ENCODE measurements around the gene TPST1.
"Not testable (repeated sequence)": the region's sequence is repeated elsewhere in the genome, so short reads cannot be mapped to it uniquely, and the experiment has no call there.

TPST1 gene

GRCh38 chr7:66189695-66190503, 15.2 kb upstream of the TPST1 start:
- no peak for DNase-seq

- DNase-seq = no peak
These were observed 14.7 kb upstream of the TPST1 start for GRCh38 chr7:66190504-66190857.

GRCh38 chr7:66193146-66193725, 11.9 kb upstream of the TPST1 start:
- no peak for DNase-seq

DNA sequence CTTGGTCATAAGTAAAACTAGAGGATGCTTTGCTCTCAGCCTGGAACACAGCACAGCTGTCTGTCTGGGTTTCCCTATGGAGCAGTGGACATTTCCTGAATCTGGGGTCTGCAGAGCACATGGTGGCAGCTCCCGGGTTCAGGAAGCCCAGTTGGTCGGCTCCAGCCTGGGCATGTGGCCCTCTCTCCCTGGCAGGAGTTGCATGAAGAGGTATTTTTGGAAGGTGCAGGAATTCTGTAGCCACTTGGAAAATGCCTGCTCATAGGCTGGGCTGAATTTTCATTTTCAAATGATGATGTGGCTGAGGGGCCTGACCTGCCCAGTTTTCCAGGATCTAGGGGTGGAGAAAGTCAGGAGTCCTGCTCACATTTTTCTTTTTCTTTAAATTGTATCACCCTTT, 6.7 kb upstream of the TPST1 start:
- DNase-seq = no peak

- DNase-seq = no peak
These were observed 6.2 kb upstream of the TPST1 start for GRCh38 chr7:66198956-66199355.

DNA sequence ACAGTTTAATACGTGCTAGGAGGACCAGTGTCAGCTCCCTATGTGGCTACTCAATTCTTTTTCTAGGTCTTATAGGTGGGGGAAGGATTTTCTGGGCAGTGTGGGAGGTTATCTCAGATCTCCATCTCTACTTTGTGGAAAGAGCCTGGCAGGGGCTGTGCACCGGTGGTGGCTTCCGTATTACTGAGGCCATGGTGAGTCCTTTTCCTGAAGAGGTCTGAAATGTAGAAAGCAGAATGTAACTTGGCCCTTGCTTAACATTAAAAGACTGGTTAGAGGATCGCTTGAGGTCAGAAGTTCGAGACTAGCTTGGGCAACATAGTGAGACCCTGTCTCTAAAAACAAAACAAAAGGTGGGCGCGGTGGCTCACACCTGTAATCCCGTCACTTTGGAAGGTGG, 2.7 kb upstream of the TPST1 start:
- no peak for DNase-seq

DNA sequence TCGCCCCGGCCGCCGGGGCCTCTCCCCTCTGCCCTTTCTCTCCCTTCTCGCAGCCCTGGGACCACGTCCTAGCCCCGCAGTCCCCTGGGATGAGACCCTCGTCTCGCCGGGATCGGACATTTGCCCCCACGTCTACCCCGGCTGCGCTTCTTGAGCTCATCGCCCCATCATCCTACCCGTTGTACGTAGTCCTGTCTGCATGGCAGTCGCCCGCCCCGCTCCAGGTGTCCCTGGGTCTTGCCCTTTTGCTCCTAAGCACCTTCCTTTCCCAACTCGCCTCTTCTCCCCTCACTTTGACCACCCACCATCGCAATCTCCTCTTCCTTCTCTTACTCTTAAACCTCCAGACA, 582 bp downstream of the TPST1 start:
- DNase-seq = no peak

GRCh38 chr7:66206119-66206933, 1.2 kb downstream of the TPST1 start:
- no peak for DNase-seq

GRCh38 chr7:66206934-66207240, 1.8 kb downstream of the TPST1 start:
- DNase-seq = no peak

- no peak for DNase-seq
These were observed 2.4 kb downstream of the TPST1 start for GRCh38 chr7:66207540-66207939.

DNA sequence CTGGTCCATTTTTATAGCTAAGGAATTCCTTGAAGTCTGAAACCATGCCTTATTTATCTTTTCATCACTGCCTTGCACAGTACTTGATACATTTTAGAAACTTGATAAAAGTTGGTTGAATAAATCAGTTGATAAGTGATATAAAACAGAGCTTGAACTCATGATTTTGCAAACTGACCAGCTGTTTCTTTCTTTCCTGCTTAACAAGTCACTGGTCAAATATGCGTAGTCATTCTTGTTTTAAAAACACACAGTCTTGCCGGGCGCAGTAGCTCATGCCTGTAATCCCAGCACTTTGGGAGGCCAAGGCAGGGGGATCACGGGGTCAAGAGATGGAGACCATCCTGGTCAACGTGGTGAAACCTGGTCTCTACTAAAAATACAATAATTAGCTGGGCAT, 6.3 kb downstream of the TPST1 start:
- DNase-seq = no peak

GRCh38 chr7:66213637-66214036, 8.5 kb downstream of the TPST1 start:
- DNase-seq = no peak

- DNase-seq = no peak
These were observed 11.6 kb downstream of the TPST1 start for GRCh38 chr7:66216687-66217086.

DNA sequence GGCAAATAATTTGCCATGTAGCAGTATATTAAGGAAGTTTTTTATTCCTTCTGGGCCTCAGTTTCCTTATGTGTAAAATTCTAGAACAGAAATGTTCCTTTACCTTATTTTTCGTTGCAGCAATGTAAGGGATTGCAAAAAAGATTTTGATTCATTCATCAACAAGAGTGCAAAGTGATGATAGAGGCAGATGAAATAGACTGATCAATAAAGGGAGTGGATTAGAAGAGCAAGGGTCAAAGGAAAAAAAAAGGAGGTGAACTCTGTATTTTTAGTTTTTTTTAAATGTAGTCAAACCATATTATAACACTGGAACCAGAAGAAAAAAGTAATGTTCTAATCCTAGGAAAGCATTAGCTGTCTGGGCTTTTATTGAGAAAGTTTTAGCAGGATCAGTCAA, 14.7 kb downstream of the TPST1 start:
- DNase-seq = no peak

DNA sequence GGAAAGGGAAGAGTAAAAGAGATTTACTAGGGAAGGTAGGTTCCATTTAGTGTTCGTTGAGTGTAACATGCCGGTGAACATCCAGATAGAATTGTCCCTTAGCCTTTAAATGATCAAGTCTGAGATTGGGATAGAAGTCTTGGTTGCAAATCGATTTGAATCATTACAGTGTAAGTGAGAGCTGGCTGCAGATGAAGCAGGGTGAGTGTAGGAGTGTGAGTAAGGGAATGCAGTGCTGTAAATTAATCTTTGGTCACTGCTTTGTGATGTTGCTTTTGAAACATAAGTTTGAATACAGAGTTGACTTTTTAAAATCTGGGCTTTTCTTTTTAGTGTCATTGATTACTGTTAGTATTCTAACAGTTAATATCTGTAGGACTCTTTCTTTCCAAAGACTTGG, 16.3 kb downstream of the TPST1 start:
- DNase-seq = no peak

- no peak for DNase-seq
These were observed 22.7 kb downstream of the TPST1 start for GRCh38 chr7:66227808-66228207.

- not testable (repeated sequence) for DNase-seq
These were observed 26.4 kb downstream of the TPST1 start for GRCh38 chr7:66231326-66232216.

- DNase-seq = no peak
These were observed 28.5 kb downstream of the TPST1 start for GRCh38 chr7:66233638-66234037.

GRCh38 chr7:66236713-66237303, 31.7 kb downstream of the TPST1 start:
- DNase-seq = no peak

GRCh38 chr7:66237906-66238772, 33.0 kb downstream of the TPST1 start:
- DNase-seq = no peak

- DNase-seq = no peak
These were observed 33.8 kb downstream of the TPST1 start for GRCh38 chr7:66238773-66239466.
